ENCODE measurements around the gene PCED1B.

DNA sequence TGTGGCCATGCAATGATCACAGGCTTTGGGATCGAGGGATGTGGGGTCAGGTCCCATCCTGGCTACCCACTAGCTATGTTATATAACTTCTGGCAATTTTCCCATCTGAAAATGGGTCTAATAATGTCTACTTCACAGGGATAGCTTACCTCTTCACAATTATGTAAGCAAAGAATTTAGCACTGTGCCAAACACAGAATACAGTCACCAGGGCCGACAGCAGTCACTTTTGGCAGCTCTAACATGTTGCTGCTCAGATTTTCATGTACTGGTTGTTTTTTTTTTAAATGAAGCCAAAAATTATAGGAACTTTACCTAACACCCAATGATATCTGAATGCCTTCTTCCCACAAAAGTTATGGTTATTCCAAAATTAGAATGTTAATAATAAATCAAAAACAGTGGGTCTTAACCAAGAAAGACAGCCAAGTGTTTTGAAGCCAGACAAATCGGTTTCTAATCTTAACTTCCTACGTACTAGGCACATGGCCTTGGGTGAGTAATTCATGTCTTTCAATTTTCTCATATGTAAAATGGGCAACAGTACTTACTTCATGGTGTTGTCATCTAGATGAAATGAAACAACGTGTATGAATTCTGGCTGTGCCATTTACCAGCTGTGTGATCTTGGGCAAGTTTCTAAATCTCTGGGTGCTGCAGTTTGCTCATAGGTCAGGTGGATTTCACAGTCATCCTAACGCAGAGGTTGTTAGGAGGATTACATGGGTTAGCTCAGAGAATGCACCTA is 13.0 kb upstream of the PCED1B start:
- TF ChIP-seq, protein P1, sequence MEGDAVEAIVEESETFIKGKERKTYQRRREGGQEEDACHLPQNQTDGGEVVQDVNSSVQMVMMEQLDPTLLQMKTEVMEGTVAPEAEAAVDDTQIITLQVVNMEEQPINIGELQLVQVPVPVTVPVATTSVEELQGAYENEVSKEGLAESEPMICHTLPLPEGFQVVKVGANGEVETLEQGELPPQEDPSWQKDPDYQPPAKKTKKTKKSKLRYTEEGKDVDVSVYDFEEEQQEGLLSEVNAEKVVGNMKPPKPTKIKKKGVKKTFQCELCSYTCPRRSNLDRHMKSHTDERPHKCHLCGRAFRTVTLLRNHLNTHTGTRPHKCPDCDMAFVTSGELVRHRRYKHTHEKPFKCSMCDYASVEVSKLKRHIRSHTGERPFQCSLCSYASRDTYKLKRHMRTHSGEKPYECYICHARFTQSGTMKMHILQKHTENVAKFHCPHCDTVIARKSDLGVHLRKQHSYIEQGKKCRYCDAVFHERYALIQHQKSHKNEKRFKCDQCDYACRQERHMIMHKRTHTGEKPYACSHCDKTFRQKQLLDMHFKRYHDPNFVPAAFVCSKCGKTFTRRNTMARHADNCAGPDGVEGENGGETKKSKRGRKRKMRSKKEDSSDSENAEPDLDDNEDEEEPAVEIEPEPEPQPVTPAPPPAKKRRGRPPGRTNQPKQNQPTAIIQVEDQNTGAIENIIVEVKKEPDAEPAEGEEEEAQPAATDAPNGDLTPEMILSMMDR (IDR thresholded peaks at IDR 0.05; ENCODE audit: low read depth, low read length) = no peak
- TF ChIP-seq POLR2A (IDR thresholded peaks at IDR 0.05; ENCODE audit: extremely low read depth, insufficient read length) (no peak), MAX (IDR thresholded peaks at IDR 0.05; ENCODE audit: low read depth, low read length) (no peak)
